GM23338 (cell line): ENCODE data around the gene KLRC3. TPM values are rescaled to one million over a fixed set of nuclear protein-coding genes. Genes with fewer than 3 reads are reported as not detected.
"Not testable (repeated sequence)": the region's sequence is repeated elsewhere in the genome, so short reads cannot be mapped to it uniquely, and the experiment has no call there.

ENCODE experiments used
- ATAC-seq: fragments of 200-7000 bp; cut with Tn5 transposase; 3 replicates; pipeline ENCODE4 v1.9.1; 2020
- DNase-seq: peaks from one replicate; pipeline ENCODE4 v3.0.0-alpha.2; 2015; ENCODE audit warnings: low spot score
- H2AFZ ChIP-seq: fragments of 200-600 bp; sonication (generic); 2 replicates; pipeline ENCODE4 v1.8.0; 2016; ENCODE audit warnings: antibody characterized with exemption, mild to moderate bottlenecking, moderate library complexity
- H3F3A ChIP-seq: fragments of 200-600 bp; sonication (generic); replicated peaks from 2 replicates; pipeline ENCODE4 v1.8.0; 2017; ENCODE audit warnings: antibody characterized with exemption, mixed run types, low read depth
- H3K27ac ChIP-seq: fragments of 200-600 bp; sonication (generic); 2 replicates; pipeline ENCODE4 v1.6.1; 2016; ENCODE audit warnings: low read depth
- H3K27me3 ChIP-seq: fragments of 200-600 bp; sonication (generic); 2 replicates; pipeline ENCODE4 v1.8.0; 2016; ENCODE audit warnings: mild to moderate bottlenecking, mixed run types, moderate library complexity; ENCODE audit not compliant: insufficient read depth
- H3K36me3 ChIP-seq: fragments of 200-600 bp; sonication (generic); 2 replicates; pipeline ENCODE4 v1.8.0; 2016; ENCODE audit warnings: mild to moderate bottlenecking; ENCODE audit not compliant: insufficient read depth
- H3K4me1 ChIP-seq: fragments of 200-600 bp; sonication (generic); 2 replicates; pipeline ENCODE4 v1.8.0; 2016; ENCODE audit warnings: mild to moderate bottlenecking, moderate library complexity; ENCODE audit not compliant: insufficient read depth
- H3K4me2 ChIP-seq: fragments of 200-600 bp; sonication (generic); 2 replicates; pipeline ENCODE4 v1.7.1; 2017; ENCODE audit warnings: mixed run types
- H3K4me3 ChIP-seq: fragments of 200-600 bp; sonication (generic); 2 replicates; pipeline ENCODE4 v1.6.1; 2016; ENCODE audit warnings: mixed run types
- H3K79me2 ChIP-seq: fragments of 200-600 bp; sonication (generic); replicated peaks from 2 replicates; pipeline ENCODE4 v1.8.0; 2017; ENCODE audit warnings: mild to moderate bottlenecking; ENCODE audit not compliant: insufficient read depth
- H3K9me2 ChIP-seq: fragments of 200-600 bp; sonication (generic); 2 replicates; pipeline ENCODE4 v1.8.0; 2017; ENCODE audit not compliant: insufficient read depth
- H4K20me1 ChIP-seq: fragments of 200-600 bp; sonication (generic); replicated peaks from 2 replicates; pipeline ENCODE4 v1.8.0; 2017; ENCODE audit warnings: mild to moderate bottlenecking; ENCODE audit not compliant: insufficient read depth
- H3K27ac Mint-ChIP-seq: 2 replicates; pipeline ENCODE4 v1.8.0; 2020; ENCODE audit warnings: inconsistent platforms, mild to moderate bottlenecking, moderate library complexity, mixed read lengths
- H3K27me3 Mint-ChIP-seq: 3 replicates; pipeline ENCODE4 v1.8.0; 2022; ENCODE audit warnings: low read depth, mild to moderate bottlenecking, moderate library complexity, mixed read lengths, inconsistent platforms; ENCODE audit not compliant: insufficient read depth, poor library complexity
- H3K36me3 Mint-ChIP-seq: 3 replicates; pipeline ENCODE4 v1.8.0; 2021; ENCODE audit warnings: low read depth, mild to moderate bottlenecking, inconsistent platforms, moderate library complexity, mixed read lengths
- H3K4me1 Mint-ChIP-seq: 3 replicates; pipeline ENCODE4 v1.8.0; 2020; ENCODE audit warnings: mild to moderate bottlenecking, inconsistent platforms, mixed read lengths
- H3K4me3 Mint-ChIP-seq: 3 replicates; pipeline ENCODE4 v1.8.0; 2021; ENCODE audit warnings: moderate library complexity, mild to moderate bottlenecking, inconsistent platforms, mixed read lengths
- H3K9me3 Mint-ChIP-seq: 3 replicates; pipeline ENCODE4 v1.8.0; 2020; ENCODE audit warnings: moderate library complexity, mild to moderate bottlenecking, inconsistent platforms, mixed read lengths
- CTCF ChIP-seq, 2 experiments: fragments of 200-600 bp in 1 of 2; sonication (generic) in 1 of 2; conservative IDR thresholded peaks; 2 replicates each; pipeline versions ENCODE4 v1.5.1 to v1.6.1; 2016 to 2017; ENCODE audit warnings: antibody characterized with exemption in 2 of 2, low read depth in 2 of 2, mild to moderate bottlenecking in 2 of 2, moderate library complexity in 1 of 2
- JUNB ChIP-seq: IDR thresholded peaks from one replicate; pipeline ENCODE4 v1.6.1; 2016; ENCODE audit warnings: antibody characterized with exemption; ENCODE audit not compliant: unreplicated experiment
- NANOG ChIP-seq: IDR thresholded peaks from 2 replicates; pipeline ENCODE4 v1.6.1; 2016; ENCODE audit warnings: antibody characterized with exemption, borderline replicate concordance
- STAT1 ChIP-seq: IDR thresholded peaks from one replicate; pipeline ENCODE4 v1.6.1; 2016; ENCODE audit warnings: antibody characterized with exemption; ENCODE audit not compliant: unreplicated experiment
- ZNF114 ChIP-seq: fragments of 250-450 bp; sonication (Bioruptor Pico); IDR thresholded peaks from 2 replicates; pipeline ENCODE4 v1.5.0; 2020; ENCODE audit warnings: mild to moderate bottlenecking, moderate library complexity
- ZNF331 ChIP-seq: fragments of 250-450 bp; sonication (Bioruptor Pico); IDR thresholded peaks from 2 replicates; pipeline ENCODE4 v1.5.0; 2020; ENCODE audit warnings: low read depth, mild to moderate bottlenecking, moderate library complexity
- polyA plus RNA-seq: library from polyadenylated mRNA; unstranded; fragments of >200 nt; fragmentation: Nextera tagmentation; extraction: Ambion mirVana; gene quantifications from 2 replicates; pipeline ENCODE4 v1.2.1, GENCODE V29; 2016
- total RNA-seq: library from RNA; depleted of rRNA; stranded (reverse); fragments of >200 nt; shearing (Covaris generic); gene quantifications from 2 replicates; pipeline ENCODE4 v1.2.3, GENCODE V29; 2014
- TF ChIP-seq, protein P1 (sequence below): IDR thresholded peaks from one replicate; pipeline ENCODE4 v1.6.1; 2018; ENCODE audit warnings: antibody characterized with exemption; ENCODE audit not compliant: unreplicated experiment
- TF ChIP-seq, protein P2 (sequence below): IDR thresholded peaks from 2 replicates; pipeline ENCODE4 v1.6.1; 2016; ENCODE audit warnings: antibody characterized with exemption

Gene KLRC3
- total and polyA plus RNA-seq, 2 experiments from 2014 or later, result not detected

DNA sequence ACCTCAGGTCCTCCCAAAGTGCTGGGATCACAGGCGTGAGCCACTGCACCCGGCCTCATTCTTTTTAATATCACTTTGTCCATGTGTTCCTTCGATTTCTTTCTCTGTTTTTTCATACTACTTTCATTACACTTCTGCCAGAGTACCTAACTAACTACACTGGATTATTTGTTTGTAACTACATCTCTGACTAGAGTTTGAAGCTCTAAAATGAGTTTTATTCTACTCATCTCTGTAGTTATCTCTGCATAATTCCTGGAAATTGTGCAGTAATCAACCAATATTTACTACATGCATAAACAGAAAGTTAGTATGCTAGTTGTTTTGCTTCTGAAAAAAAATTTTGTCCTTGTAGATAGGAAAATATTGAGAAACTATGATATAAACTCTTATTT, 45.8 kb downstream of the KLRC3 start:
- Histone ChIP-seq H3F3A (no peaks in the 10 kb centered on the region), H3K79me2 (no peaks in the 10 kb centered on the region), H3K4me3 (no peak overlapping the region), H3K4me2 (no peak overlapping the region), H3K4me1 (peaks cover 24% of the 10 kb centered on the region), H3K27ac (no peak overlapping the region), H2AFZ (0 out of 2 replicates have a peak overlapping the region, but pooled peaks have one; percentile 54), H3K9me2 (no peaks in the 10 kb centered on the region), H3K27me3 (no peaks in the 10 kb centered on the region), H4K20me1 (no peaks in the 10 kb centered on the region), H3K36me3 (no peaks in the 10 kb centered on the region)
- no peak overlapping the region for H3K4me3 Mint-ChIP-seq
- TF ChIP-seq, protein P1, sequence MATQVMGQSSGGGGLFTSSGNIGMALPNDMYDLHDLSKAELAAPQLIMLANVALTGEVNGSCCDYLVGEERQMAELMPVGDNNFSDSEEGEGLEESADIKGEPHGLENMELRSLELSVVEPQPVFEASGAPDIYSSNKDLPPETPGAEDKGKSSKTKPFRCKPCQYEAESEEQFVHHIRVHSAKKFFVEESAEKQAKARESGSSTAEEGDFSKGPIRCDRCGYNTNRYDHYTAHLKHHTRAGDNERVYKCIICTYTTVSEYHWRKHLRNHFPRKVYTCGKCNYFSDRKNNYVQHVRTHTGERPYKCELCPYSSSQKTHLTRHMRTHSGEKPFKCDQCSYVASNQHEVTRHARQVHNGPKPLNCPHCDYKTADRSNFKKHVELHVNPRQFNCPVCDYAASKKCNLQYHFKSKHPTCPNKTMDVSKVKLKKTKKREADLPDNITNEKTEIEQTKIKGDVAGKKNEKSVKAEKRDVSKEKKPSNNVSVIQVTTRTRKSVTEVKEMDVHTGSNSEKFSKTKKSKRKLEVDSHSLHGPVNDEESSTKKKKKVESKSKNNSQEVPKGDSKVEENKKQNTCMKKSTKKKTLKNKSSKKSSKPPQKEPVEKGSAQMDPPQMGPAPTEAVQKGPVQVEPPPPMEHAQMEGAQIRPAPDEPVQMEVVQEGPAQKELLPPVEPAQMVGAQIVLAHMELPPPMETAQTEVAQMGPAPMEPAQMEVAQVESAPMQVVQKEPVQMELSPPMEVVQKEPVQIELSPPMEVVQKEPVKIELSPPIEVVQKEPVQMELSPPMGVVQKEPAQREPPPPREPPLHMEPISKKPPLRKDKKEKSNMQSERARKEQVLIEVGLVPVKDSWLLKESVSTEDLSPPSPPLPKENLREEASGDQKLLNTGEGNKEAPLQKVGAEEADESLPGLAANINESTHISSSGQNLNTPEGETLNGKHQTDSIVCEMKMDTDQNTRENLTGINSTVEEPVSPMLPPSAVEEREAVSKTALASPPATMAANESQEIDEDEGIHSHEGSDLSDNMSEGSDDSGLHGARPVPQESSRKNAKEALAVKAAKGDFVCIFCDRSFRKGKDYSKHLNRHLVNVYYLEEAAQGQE, result no peak
- TF ChIP-seq, protein P2, sequence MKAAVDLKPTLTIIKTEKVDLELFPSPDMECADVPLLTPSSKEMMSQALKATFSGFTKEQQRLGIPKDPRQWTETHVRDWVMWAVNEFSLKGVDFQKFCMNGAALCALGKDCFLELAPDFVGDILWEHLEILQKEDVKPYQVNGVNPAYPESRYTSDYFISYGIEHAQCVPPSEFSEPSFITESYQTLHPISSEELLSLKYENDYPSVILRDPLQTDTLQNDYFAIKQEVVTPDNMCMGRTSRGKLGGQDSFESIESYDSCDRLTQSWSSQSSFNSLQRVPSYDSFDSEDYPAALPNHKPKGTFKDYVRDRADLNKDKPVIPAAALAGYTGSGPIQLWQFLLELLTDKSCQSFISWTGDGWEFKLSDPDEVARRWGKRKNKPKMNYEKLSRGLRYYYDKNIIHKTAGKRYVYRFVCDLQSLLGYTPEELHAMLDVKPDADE, result no peak
- TF ChIP-seq CTCF (conservative IDR thresholded peaks at IDR 0.05; ENCODE audit: low read depth in 2 of 2), result no peak
- no peak for TF ChIP-seq ZNF331 (CRISPR knock-in tag)
- no peak for TF ChIP-seq NANOG
- TF ChIP-seq STAT1, result no peak
- no peak for TF ChIP-seq JUNB
- TF ChIP-seq ZNF114 (CRISPR knock-in tag), result no peak
- no peaks in the 10 kb centered on the region for H3K36me3 Mint-ChIP-seq
- no peaks in the 10 kb centered on the region for H3K9me3 Mint-ChIP-seq
- DNase-seq (no peak), ATAC-seq (no peak)
- no peak overlapping the region for H3K27ac Mint-ChIP-seq
- peaks cover 2% of the 10 kb centered on the region for H3K27me3 Mint-ChIP-seq
- peaks cover 35% of the 10 kb centered on the region for H3K4me1 Mint-ChIP-seq

- peaks cover 2% of the 10 kb centered on the region for H3K27me3 Mint-ChIP-seq
- H3K4me3 Mint-ChIP-seq, result no peak overlapping the region
- H3K79me2 ChIP-seq, result no peaks in the 10 kb centered on the region
- peaks cover 4% of the 10 kb centered on the region; the same call in 2 of the 3 replicates for H3K36me3 Mint-ChIP-seq
- no peaks in the 10 kb centered on the region for H3K27me3 ChIP-seq
- DNase-seq, result no peak
- H3K27ac ChIP-seq, result no peak overlapping the region
- H3K36me3 ChIP-seq, result no peaks in the 10 kb centered on the region
- 0 out of 3 replicates have a peak, but pooled peaks have one; percentile 29 for ATAC-seq
- no peaks in the 10 kb centered on the region for H3K9me2 ChIP-seq
- TF ChIP-seq ZNF114 (CRISPR knock-in tag), result no peak
- no peak for TF ChIP-seq CTCF (conservative IDR thresholded peaks at IDR 0.05; ENCODE audit: low read depth in 2 of 2)
- H3K4me1 ChIP-seq, result peaks cover 26% of the 10 kb centered on the region
- H4K20me1 ChIP-seq, result no peaks in the 10 kb centered on the region
- no peak overlapping the region; the same call in 1 of the 2 replicates for H3K27ac Mint-ChIP-seq
- H3K4me1 Mint-ChIP-seq, result peaks cover 46% of the 10 kb centered on the region
- H3K4me2 ChIP-seq, result peak overlapping the region; percentile 66; the same call in 1 of the 2 replicates
- H2AFZ ChIP-seq, result peak overlapping the region; percentile 88
- H3K9me3 Mint-ChIP-seq, result peaks cover 8% of the 10 kb centered on the region
- no peak overlapping the region for H3K4me3 ChIP-seq
- H3F3A ChIP-seq, result no peaks in the 10 kb centered on the region
Measured at GRCh38 chr12:10372559-10372958, 47.8 kb downstream of the KLRC3 start.

- peaks cover 14% of the 10 kb centered on the region for H3K9me3 Mint-ChIP-seq
- not testable (repeated sequence) for H4K20me1 ChIP-seq, H3K27me3 Mint-ChIP-seq, H3K4me3 ChIP-seq, H3K4me3 Mint-ChIP-seq, ATAC-seq, H3K36me3 Mint-ChIP-seq, H3K79me2 ChIP-seq, H3K27ac ChIP-seq, H3K27me3 ChIP-seq, H3F3A ChIP-seq, H3K36me3 ChIP-seq, DNase-seq, H3K9me2 ChIP-seq
- peak overlapping the region; percentile 66; the same call in 1 of the 2 replicates for H3K4me2 ChIP-seq
- H3K27ac Mint-ChIP-seq, result peak overlapping the region; percentile 32; the same call in 1 of the 2 replicates
- H3K4me1 Mint-ChIP-seq, result peaks cover 46% of the 10 kb centered on the region
- peaks cover 26% of the 10 kb centered on the region for H3K4me1 ChIP-seq
- peak overlapping the region; percentile 88; the same call in 1 of the 2 replicates for H2AFZ ChIP-seq
Measured at GRCh38 chr12:10371893-10372535, 48.4 kb downstream of the KLRC3 start.
